H9 (cell line): ENCODE results near the gene MARCHF9. TPM values are rescaled to one million over a fixed set of nuclear protein-coding genes. Genes with fewer than 3 reads are reported as not detected.

ENCODE experiments used
- DNase-seq: peaks from one replicate; pipeline ENCODE4 v3.0.0-alpha.2; 2017
- H2AFZ ChIP-seq: one replicate; pipeline ENCODE4 v1.6.1; 2013; ENCODE audit warnings: mild to moderate bottlenecking, low read length, control low read depth, moderate library complexity
- H2AK5ac ChIP-seq: 2 replicates; pipeline ENCODE4 v1.6.1; 2013; ENCODE audit warnings: low read length, control low read depth, mixed read lengths; ENCODE audit not compliant: insufficient read length
- H2BK120ac ChIP-seq: one replicate; pipeline ENCODE4 v1.6.1; 2013; ENCODE audit warnings: low read depth, mild to moderate bottlenecking, low read length, control low read depth, inconsistent platforms; ENCODE audit not compliant: poor library complexity, severe bottlenecking
- H2BK12ac ChIP-seq: 2 replicates; pipeline ENCODE4 v1.6.1; 2013; ENCODE audit warnings: low read length, control low read depth, mixed read lengths, low read depth; ENCODE audit not compliant: insufficient read length
- H2BK15ac ChIP-seq: 2 replicates; pipeline ENCODE4 v1.6.1; 2013; ENCODE audit warnings: low read depth, low read length, control low read depth
- H2BK20ac ChIP-seq: one replicate; pipeline ENCODE4 v1.6.1; 2013; ENCODE audit warnings: low read depth, mild to moderate bottlenecking, low read length, control low read depth, inconsistent platforms; ENCODE audit not compliant: poor library complexity, severe bottlenecking
- H2BK5ac ChIP-seq: 2 replicates; pipeline ENCODE4 v1.6.1; 2013; ENCODE audit warnings: low read length, control low read depth, mixed read lengths; ENCODE audit not compliant: insufficient read length
- H3K14ac ChIP-seq: 2 replicates; pipeline ENCODE4 v1.6.1; 2013; ENCODE audit warnings: low read length, control low read depth; ENCODE audit not compliant: insufficient read depth
- H3K18ac ChIP-seq: 2 replicates; pipeline ENCODE4 v1.6.1; 2013; ENCODE audit warnings: low read depth, mild to moderate bottlenecking, mixed read lengths, low read length, control low read depth; ENCODE audit not compliant: insufficient read length
- H3K23ac ChIP-seq: 2 replicates; pipeline ENCODE4 v1.6.1; 2013; ENCODE audit warnings: low read length, control low read depth, mixed read lengths, low read depth; ENCODE audit not compliant: insufficient read length
- H3K23me2 ChIP-seq: 2 replicates; pipeline ENCODE4 v1.6.1; 2013; ENCODE audit warnings: low read depth, mild to moderate bottlenecking, mixed read lengths, low read length, control low read depth; ENCODE audit not compliant: insufficient read length, poor library complexity, severe bottlenecking
- H3K27ac ChIP-seq: 2 replicates; pipeline ENCODE4 v1.5.1; 2013; ENCODE audit warnings: low read length, control low read depth, mixed read lengths, low read depth; ENCODE audit not compliant: insufficient read length
- H3K27me3 ChIP-seq: 2 replicates; pipeline ENCODE4 v1.6.1; 2013; ENCODE audit warnings: low read length, control low read depth, inconsistent platforms; ENCODE audit not compliant: insufficient read depth
- H3K4ac ChIP-seq: 2 replicates; pipeline ENCODE4 v1.6.1; 2013; ENCODE audit warnings: low read depth, mild to moderate bottlenecking, control low read depth, inconsistent platforms, low read length, moderate library complexity
- H3K4me1 ChIP-seq: 2 replicates; pipeline ENCODE4 v1.6.1; 2013; ENCODE audit warnings: low read length, control low read depth, inconsistent platforms; ENCODE audit not compliant: insufficient read depth
- H3K4me2 ChIP-seq: 2 replicates; pipeline ENCODE4 v1.6.1; 2013; ENCODE audit warnings: low read length, control low read depth, mixed read lengths; ENCODE audit not compliant: insufficient read length, insufficient read depth
- H3K56ac ChIP-seq: 2 replicates; pipeline ENCODE4 v1.6.1; 2013; ENCODE audit warnings: low read depth, mild to moderate bottlenecking, mixed read lengths, low read length, control low read depth; ENCODE audit not compliant: insufficient read length
- H3K79me1 ChIP-seq: 2 replicates; pipeline ENCODE4 v1.6.1; 2013; ENCODE audit warnings: low read depth, mild to moderate bottlenecking, moderate library complexity, low read length, control low read depth, inconsistent platforms; ENCODE audit not compliant: insufficient read depth, poor library complexity, severe bottlenecking
- H3K79me2 ChIP-seq: 2 replicates; pipeline ENCODE4 v1.6.1; 2013; ENCODE audit warnings: low read length, control low read depth, inconsistent platforms; ENCODE audit not compliant: insufficient read depth
- H3K9ac ChIP-seq: 2 replicates; pipeline ENCODE4 v1.6.1; 2013; ENCODE audit warnings: low read length, control low read depth, mixed read lengths; ENCODE audit not compliant: insufficient read length; ENCODE audit errors: extremely low read depth
- H3K9me3 ChIP-seq: one replicate; pipeline ENCODE4 v1.6.1; 2013; ENCODE audit warnings: low read depth, low read length, inconsistent platforms; ENCODE audit not compliant: control insufficient read depth
- H3T11ph ChIP-seq: one replicate; pipeline ENCODE4 v1.6.1; 2013; ENCODE audit warnings: mild to moderate bottlenecking, low read length, control low read depth, inconsistent platforms
- H4K20me1 ChIP-seq: one replicate; pipeline ENCODE4 v1.6.1; 2013; ENCODE audit not compliant: control insufficient read depth, insufficient read length, insufficient read depth
- H4K5ac ChIP-seq: 2 replicates; pipeline ENCODE4 v1.6.1; 2013; ENCODE audit warnings: low read depth, mild to moderate bottlenecking, mixed read lengths, low read length, control low read depth; ENCODE audit not compliant: insufficient read length
- H4K8ac ChIP-seq: replicated peaks from 2 replicates; pipeline ENCODE4 v1.6.1; 2013; ENCODE audit warnings: low read length, control low read depth, mixed read lengths, low read depth; ENCODE audit not compliant: insufficient read length
- H4K91ac ChIP-seq: 2 replicates; pipeline ENCODE4 v1.6.1; 2013; ENCODE audit warnings: low read depth, mild to moderate bottlenecking, moderate library complexity, mixed read lengths, low read length, control low read depth; ENCODE audit not compliant: insufficient read length
- H3K27ac Mint-ChIP-seq, 3 experiments: 2 replicates in 2 of 3; 3 replicates in 1 of 3; pipeline ENCODE4 v1.8.0; 2020 to 2021; ENCODE audit warnings: mixed read lengths in 3 of 3, mild to moderate bottlenecking in 1 of 3, moderate library complexity in 1 of 3
- H3K27me3 Mint-ChIP-seq: 2 replicates; pipeline ENCODE4 v1.8.0; 2021; ENCODE audit warnings: low read depth, mild to moderate bottlenecking, moderate library complexity, mixed read lengths
- H3K36me3 Mint-ChIP-seq, 3 experiments: 2 replicates in 2 of 3; 3 replicates in 1 of 3; pipeline ENCODE4 v1.8.0; 2020 to 2021; ENCODE audit warnings: low read depth in 3 of 3, mixed read lengths in 3 of 3; ENCODE audit not compliant: insufficient read depth in 1 of 3
- H3K4me1 Mint-ChIP-seq, 2 experiments: 2 replicates each; pipeline ENCODE4 v1.8.0; 2020; ENCODE audit warnings: mixed read lengths in 2 of 2
- H3K4me3 Mint-ChIP-seq, 2 experiments: 2 replicates in 1 of 2; 3 replicates in 1 of 2; pipeline ENCODE4 v1.8.0; 2020 to 2021; ENCODE audit warnings: mild to moderate bottlenecking in 2 of 2, mixed read lengths in 2 of 2, moderate library complexity in 1 of 2
- H3K9me3 Mint-ChIP-seq, 2 experiments: 2 replicates in 1 of 2; 3 replicates in 1 of 2; pipeline ENCODE4 v1.8.0; 2020; ENCODE audit warnings: mild to moderate bottlenecking in 2 of 2, mixed read lengths in 2 of 2, moderate library complexity in 1 of 2
- WGBS: extraction: QIAGEN DNeasy Blood & Tissue Kit; methylation state at CpG from one replicate; pipeline ENCODE4 v1.1.7; 2013; ENCODE audit warnings: missing lambda C conversion rate, low lambda C conversion rate, mixed read lengths; ENCODE audit not compliant: insufficient read length; ENCODE audit errors: extremely low coverage; 5-methylcytosine and 5-hydroxymethylcytosine counted together
- total RNA-seq: library from RNA; stranded (reverse); gene quantifications from 2 replicates; pipeline ENCODE4 v1.2.1, GENCODE V29; 2021
- TF ChIP-seq, protein P1 (sequence below): fragments of 200-600 bp; sonication (generic); conservative IDR thresholded peaks from 3 replicates; pipeline ENCODE4 v1.8.0; 2021; ENCODE audit warnings: antibody characterized with exemption, mild to moderate bottlenecking

Gene MARCHF9
- total RNA-seq, 1 experiment from 2014 or later, result 20.5 TPM

DNA sequence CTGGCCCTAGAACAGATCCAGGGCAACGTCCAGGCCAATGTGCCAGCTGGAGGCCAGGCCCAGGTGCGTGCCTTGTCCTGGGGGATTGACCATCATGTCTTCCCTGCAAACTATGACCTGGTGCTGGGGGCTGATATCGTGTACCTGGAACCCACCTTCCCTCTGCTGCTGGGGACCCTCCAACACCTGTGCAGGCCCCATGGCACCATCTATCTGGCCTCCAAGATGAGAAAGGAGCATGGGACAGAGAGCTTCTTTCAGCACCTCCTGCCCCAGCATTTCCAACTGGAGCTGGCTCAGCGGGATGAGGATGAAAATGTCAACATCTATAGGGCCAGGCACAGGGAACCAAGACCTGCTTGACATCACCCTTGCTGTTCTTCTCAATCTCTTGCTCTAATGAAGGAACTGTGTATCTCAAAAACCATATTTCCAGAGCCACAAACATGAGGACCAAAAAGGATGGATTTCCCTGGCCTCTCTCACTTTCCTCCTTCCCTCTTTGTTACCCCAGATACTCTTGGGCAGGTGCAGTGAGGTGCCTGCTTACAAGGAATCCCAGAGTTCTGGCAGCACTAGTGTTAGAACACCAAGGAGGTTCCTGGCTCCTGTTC lies 25.5 kb downstream of the MARCHF9 start:
- Histone ChIP-seq H3K23ac (no peak overlapping the region), H4K8ac (no peak overlapping the region), H3K27ac (no peak overlapping the region), H3K56ac (no peak overlapping the region), H3K4ac (no peak overlapping the region), H2BK12ac (no peak overlapping the region), H3K79me2 (no peaks in the 10 kb centered on the region; the same call in 1 of the 2 replicates), H3K18ac (no peak overlapping the region), H2BK15ac (no peak overlapping the region), H3T11ph (no peak overlapping the region), H4K20me1 (no peaks in the 10 kb centered on the region), H3K4me2 (no peak overlapping the region), H4K91ac (no peak overlapping the region), H2BK20ac (no peak overlapping the region), H3K9me3 (no peaks in the 10 kb centered on the region), H3K79me1 (no peaks in the 10 kb centered on the region), H2BK120ac (no peak overlapping the region), H2AK5ac (no peak overlapping the region), H3K14ac (no peak overlapping the region), H3K23me2 (peaks cover 5% of the 10 kb centered on the region), H3K27me3 (no peaks in the 10 kb centered on the region), H4K5ac (no peak overlapping the region), H2BK5ac (no peak overlapping the region), H2AFZ (no peak overlapping the region), H3K9ac (no peak overlapping the region), H3K4me1 (no peaks in the 10 kb centered on the region)
- H3K27me3 Mint-ChIP-seq, result no peaks in the 10 kb centered on the region; the same call in 1 of the 2 replicates
- H3K27ac Mint-ChIP-seq, result no peak overlapping the region
- H3K4me1 Mint-ChIP-seq, result peaks cover 4 to 7% of the 10 kb centered on the region in 2 experiments
- TF ChIP-seq, protein P1, sequence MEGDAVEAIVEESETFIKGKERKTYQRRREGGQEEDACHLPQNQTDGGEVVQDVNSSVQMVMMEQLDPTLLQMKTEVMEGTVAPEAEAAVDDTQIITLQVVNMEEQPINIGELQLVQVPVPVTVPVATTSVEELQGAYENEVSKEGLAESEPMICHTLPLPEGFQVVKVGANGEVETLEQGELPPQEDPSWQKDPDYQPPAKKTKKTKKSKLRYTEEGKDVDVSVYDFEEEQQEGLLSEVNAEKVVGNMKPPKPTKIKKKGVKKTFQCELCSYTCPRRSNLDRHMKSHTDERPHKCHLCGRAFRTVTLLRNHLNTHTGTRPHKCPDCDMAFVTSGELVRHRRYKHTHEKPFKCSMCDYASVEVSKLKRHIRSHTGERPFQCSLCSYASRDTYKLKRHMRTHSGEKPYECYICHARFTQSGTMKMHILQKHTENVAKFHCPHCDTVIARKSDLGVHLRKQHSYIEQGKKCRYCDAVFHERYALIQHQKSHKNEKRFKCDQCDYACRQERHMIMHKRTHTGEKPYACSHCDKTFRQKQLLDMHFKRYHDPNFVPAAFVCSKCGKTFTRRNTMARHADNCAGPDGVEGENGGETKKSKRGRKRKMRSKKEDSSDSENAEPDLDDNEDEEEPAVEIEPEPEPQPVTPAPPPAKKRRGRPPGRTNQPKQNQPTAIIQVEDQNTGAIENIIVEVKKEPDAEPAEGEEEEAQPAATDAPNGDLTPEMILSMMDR, result no peak
- H3K4me3 Mint-ChIP-seq, result no peak overlapping the region
- H3K36me3 Mint-ChIP-seq, result peaks cover 5 to 15% (median 6%) of the 10 kb centered on the region in 3 experiments
- no peak for DNase-seq
- no CpG with 5 or more reads among the region's 4 CpGs for WGBS
- H3K9me3 Mint-ChIP-seq, result peaks cover 0 to 3% of the 10 kb centered on the region in 2 experiments; a peak in 2 of 5 replicates
